LNCaP clone FGC (cell line): ENCODE measurements around the gene GAS2.

Experiments used
- DNase-seq: peaks from one replicate; pipeline ENCODE4 v3.0.0-alpha.2; 2011; ENCODE audit warnings: low read depth
- H3K4me3 ChIP-seq: 2 replicates; pipeline ENCODE4 v1.5.1; 2011; ENCODE audit warnings: mild to moderate bottlenecking, low read depth, low read length, control low read depth
- CTCF ChIP-seq: IDR thresholded peaks from 2 replicates; pipeline ENCODE4 v1.5.1; 2012; ENCODE audit warnings: mild to moderate bottlenecking; ENCODE audit not compliant: control insufficient read depth, insufficient read depth; ENCODE audit errors: extremely low read depth

GAS2 gene

GRCh38 chr11:22795914-22796313 lies 129.5 kb downstream of the GAS2 start:
- no peak for DNase-seq
- no peak overlapping the region for H3K4me3 ChIP-seq
- no peak for TF ChIP-seq CTCF

GRCh38 chr11:22797047-22797446 lies 130.6 kb downstream of the GAS2 start:
- no peak for TF ChIP-seq CTCF
- DNase-seq = no peak
- H3K4me3 ChIP-seq = no peak overlapping the region

- DNase-seq = no peak
- no peak for TF ChIP-seq CTCF
- no peak overlapping the region for H3K4me3 ChIP-seq
These were observed 132.5 kb downstream of the GAS2 start for GRCh38 chr11:22798901-22799300.

- H3K4me3 ChIP-seq = no peak overlapping the region
- no peak for TF ChIP-seq CTCF
- DNase-seq = no peak
These were observed 134.1 kb downstream of the GAS2 start for GRCh38 chr11:22800482-22800881.

- no peak overlapping the region for H3K4me3 ChIP-seq
- DNase-seq = no peak
- no peak for TF ChIP-seq CTCF
These were observed 136.4 kb downstream of the GAS2 start for GRCh38 chr11:22802861-22803260.

- H3K4me3 ChIP-seq = no peak overlapping the region
- TF ChIP-seq CTCF = no peak
- no peak for DNase-seq
These were observed 141.0 kb downstream of the GAS2 start for GRCh38 chr11:22807391-22807790.

- no peak overlapping the region for H3K4me3 ChIP-seq
- DNase-seq = no peak
- no peak for TF ChIP-seq CTCF
These were observed 141.6 kb downstream of the GAS2 start for GRCh38 chr11:22807855-22808570.
